ENCODE measurements around the gene ARPC1B.
"Not testable (repeated sequence)": the region's sequence is repeated elsewhere in the genome, so short reads cannot be mapped to it uniquely, and the experiment has no call there.

ARPC1B gene

GRCh38 chr7:99387239-99387635 lies 12.7 kb downstream of the ARPC1B start:
- DNase-seq (ENCODE audit: low read depth in 4 of 4, low spot score in 1 of 4) = not testable (repeated sequence)

GRCh38 chr7:99387912-99388311 lies 13.4 kb downstream of the ARPC1B start:
- DNase-seq (ENCODE audit: low read depth in 4 of 4, low spot score in 1 of 4) = no peak

GRCh38 chr7:99389772-99390171 lies 15.2 kb downstream of the ARPC1B start:
- no peak for DNase-seq (ENCODE audit: low read depth in 4 of 4, low spot score in 1 of 4)

- no peak for DNase-seq (ENCODE audit: low read depth in 4 of 4, low spot score in 1 of 4)
These were observed 16.5 kb downstream of the ARPC1B start for GRCh38 chr7:99390941-99391602.

GRCh38 chr7:99392046-99392445 lies 17.5 kb downstream of the ARPC1B start:
- no peak for DNase-seq (ENCODE audit: low read depth in 4 of 4, low spot score in 1 of 4)

- peak in 3 of 4 experiments; percentile 50 to 72 (median 71) for DNase-seq (ENCODE audit: low read depth in 4 of 4, low spot score in 1 of 4)
These were observed 18.3 kb downstream of the ARPC1B start for GRCh38 chr7:99392659-99393354.

- DNase-seq (ENCODE audit: low read depth in 4 of 4, low spot score in 1 of 4) = no peak
These were observed 19.0 kb downstream of the ARPC1B start for GRCh38 chr7:99393355-99394187.

GRCh38 chr7:99394188-99394502 lies 19.6 kb downstream of the ARPC1B start:
- no peak for DNase-seq (ENCODE audit: low read depth in 4 of 4, low spot score in 1 of 4)

GRCh38 chr7:99395616-99396327 lies 21.2 kb downstream of the ARPC1B start:
- DNase-seq (ENCODE audit: low read depth in 4 of 4, low spot score in 1 of 4) = no peak

GRCh38 chr7:99396418-99397296 lies 22.1 kb downstream of the ARPC1B start:
- DNase-seq (ENCODE audit: low read depth in 4 of 4, low spot score in 1 of 4) = no peak

- no peak for DNase-seq (ENCODE audit: low read depth in 4 of 4, low spot score in 1 of 4)
These were observed 22.9 kb downstream of the ARPC1B start for GRCh38 chr7:99397297-99397983.

- no peak for DNase-seq (ENCODE audit: low read depth in 4 of 4, low spot score in 1 of 4)
These were observed 24.4 kb downstream of the ARPC1B start for GRCh38 chr7:99398891-99399445.

- no peak for DNase-seq (ENCODE audit: low read depth in 4 of 4, low spot score in 1 of 4)
These were observed 25.1 kb downstream of the ARPC1B start for GRCh38 chr7:99399597-99399996.

GRCh38 chr7:99402854-99403253 lies 28.3 kb downstream of the ARPC1B start:
- no peak for DNase-seq (ENCODE audit: low read depth in 4 of 4, low spot score in 1 of 4)

- no peak for DNase-seq (ENCODE audit: low read depth in 4 of 4, low spot score in 1 of 4)
These were observed 29.2 kb downstream of the ARPC1B start for GRCh38 chr7:99403764-99404163.

- DNase-seq (ENCODE audit: low read depth in 4 of 4, low spot score in 1 of 4) = no peak
These were observed 29.9 kb downstream of the ARPC1B start for GRCh38 chr7:99404235-99404976.

- DNase-seq (ENCODE audit: low read depth in 4 of 4, low spot score in 1 of 4) = no peak
These were observed 30.4 kb downstream of the ARPC1B start for GRCh38 chr7:99404977-99405320.

GRCh38 chr7:99406557-99406956 lies 32.0 kb downstream of the ARPC1B start:
- no peak for DNase-seq (ENCODE audit: low read depth in 4 of 4, low spot score in 1 of 4)

- DNase-seq (ENCODE audit: low read depth in 4 of 4, low spot score in 1 of 4) = peak in 1 of 4 experiments; percentile 31
These were observed 33.4 kb downstream of the ARPC1B start for GRCh38 chr7:99407872-99408378.

All from stimulated activated CD4-positive, alpha-beta T cell treated with anti-CD3 and anti-CD28 coated beads, Interleukin-1b, Interleukin-23, amount 100 ng/mL, for 24 hours (primary cell).